HG03439 (cell line): ENCODE results near the gene HK2.
"Not testable (repeated sequence)": the region's sequence is repeated elsewhere in the genome, so short reads cannot be mapped to it uniquely, and the experiment has no call there.

Experiments
- ATAC-seq: cut with Tn5 transposase; IDR thresholded peaks from one replicate; pipeline ENCODE4 v1.9.1; 2021; ENCODE audit warnings: mild to moderate bottlenecking, moderate library complexity; ENCODE audit not compliant: unreplicated experiment

The HK2 gene

DNA sequence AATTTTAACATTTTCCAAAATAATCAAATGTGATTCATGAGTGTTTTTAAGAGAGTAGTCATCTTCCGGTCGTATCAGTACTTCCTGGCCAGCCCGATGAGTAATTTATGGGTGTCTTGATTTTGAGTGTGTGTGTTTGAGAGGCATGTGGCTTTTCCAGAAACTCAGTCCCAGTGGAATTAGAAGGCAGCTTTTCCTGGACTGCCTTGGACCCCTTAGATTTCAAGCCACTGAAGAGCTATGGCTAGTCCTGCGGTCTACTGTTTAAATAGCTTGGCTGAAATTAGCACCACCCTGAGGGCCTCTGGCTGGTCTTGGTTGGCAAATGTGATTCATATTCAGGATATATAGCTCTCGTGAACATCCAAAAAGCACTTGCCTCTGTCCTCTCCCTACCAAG lies 59.4 kb downstream of the HK2 start:
- no peak for ATAC-seq

DNA sequence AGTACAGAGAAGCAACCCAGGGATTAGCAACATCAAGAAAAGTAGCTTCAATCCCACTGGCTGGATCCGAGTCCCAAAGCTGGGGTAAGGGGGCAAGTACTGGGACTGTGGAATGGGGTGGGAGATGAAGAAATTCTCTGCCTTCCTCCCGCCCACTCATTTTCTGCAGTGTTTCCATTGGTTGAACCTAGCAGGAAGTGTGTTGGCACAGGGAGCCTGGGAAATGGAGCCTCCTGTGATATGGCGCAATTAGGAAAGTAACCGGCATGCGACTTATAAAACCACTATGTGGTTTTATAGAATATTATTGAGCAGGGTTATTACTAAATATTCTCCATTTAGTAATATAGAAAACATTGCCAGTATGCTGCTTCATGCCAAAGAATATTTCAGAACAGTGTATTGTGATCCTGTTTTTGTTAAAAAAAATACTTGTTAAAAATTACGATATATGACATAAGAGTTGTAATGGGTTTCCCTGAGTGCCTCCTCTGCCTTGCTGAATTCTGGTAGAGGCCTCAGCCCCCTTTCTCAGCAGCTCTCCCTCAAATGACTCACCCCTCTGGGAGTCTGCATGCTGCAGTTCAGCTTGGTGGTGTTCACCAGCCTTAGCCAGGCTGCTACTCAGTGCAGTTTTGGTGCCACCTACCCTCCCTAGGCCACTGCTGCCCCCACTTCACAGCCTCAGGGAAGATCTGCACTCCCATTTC lies 60.5 kb downstream of the HK2 start:
- ATAC-seq: no peak

DNA sequence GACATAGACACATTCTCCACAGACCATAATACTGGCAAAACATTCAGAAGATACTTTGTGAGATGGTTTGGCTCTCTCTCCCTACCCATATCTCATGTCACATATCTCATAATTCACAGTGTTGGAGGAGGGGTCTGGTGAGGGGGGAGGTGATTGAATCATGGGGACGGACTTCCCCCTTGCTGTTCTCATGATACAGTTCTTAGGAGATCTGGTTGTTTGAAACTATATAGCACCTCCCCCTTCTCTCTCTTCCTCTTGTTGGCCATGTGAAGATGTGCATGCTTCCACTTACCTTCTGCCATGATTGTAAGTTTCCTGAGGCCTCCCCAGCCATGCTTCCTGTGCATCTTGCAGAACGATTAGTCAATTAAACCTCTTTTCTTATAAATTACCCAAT lies 61.1 kb downstream of the HK2 start:
- no peak for ATAC-seq

DNA sequence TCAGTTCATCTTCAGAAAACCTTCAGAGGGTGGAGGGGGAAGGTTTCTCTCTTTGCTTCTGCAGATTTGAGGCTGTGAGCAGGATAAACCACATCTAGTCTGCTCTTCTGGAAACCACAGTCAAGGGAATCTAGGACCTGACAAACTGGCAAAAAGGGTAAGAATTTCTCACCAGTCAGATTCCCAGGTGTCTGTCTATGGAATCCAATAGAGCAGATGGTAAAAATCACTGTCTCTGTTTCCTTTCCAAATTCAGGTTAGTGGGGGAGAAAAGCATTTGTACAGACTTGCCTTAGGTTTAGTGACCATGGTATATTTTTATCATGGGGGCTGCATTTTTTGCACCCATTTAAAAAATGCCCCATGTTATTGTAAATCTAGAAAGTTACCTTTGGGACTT lies 62.3 kb downstream of the HK2 start:
- no peak for ATAC-seq

DNA sequence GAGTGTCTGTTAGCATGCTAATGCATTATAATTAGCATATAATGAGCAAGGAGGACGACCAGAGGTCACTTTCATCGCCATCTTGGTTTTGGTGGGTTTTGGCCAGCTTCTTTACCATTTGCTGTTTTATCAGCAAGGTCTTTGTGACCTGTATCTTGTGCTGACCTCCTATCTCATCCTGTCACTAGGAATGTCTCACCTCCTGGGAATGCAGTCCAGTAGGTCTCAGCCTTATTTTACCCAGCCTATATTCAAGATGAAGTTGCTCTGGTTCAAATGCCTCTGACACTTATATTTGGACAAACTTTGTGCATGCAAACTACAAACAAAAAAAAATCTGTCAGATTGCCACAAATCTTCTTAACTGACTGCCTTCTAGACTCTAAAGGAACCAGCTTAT lies 66.3 kb downstream of the HK2 start:
- not testable (repeated sequence) for ATAC-seq

DNA sequence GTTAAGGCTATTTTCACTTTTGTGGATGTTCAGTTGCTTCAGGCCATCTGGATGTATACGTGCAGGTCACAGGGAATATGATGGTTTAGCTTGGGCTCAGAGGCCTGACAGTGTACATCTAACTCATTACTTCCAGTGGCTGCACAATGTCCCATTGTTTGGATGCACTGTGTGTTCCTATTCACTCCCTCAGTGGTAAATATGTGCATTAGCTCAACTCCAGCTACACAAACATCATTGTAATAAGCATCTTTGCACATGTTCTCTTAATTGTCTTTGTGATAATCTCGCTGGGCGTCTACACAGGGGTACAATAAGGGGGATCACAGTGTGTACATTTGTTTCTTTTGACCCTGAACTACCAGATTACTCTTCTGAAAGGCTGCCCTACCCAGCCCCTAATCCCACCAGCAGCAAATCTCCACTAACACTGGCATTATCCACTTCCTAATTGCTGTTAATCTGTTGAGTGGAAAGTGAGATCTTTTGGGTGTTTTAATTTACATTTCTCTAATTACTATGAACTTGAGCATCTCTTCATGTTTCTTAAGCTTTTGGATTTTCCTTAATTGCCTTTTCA lies 68.4 kb downstream of the HK2 start:
- ATAC-seq: no peak

DNA sequence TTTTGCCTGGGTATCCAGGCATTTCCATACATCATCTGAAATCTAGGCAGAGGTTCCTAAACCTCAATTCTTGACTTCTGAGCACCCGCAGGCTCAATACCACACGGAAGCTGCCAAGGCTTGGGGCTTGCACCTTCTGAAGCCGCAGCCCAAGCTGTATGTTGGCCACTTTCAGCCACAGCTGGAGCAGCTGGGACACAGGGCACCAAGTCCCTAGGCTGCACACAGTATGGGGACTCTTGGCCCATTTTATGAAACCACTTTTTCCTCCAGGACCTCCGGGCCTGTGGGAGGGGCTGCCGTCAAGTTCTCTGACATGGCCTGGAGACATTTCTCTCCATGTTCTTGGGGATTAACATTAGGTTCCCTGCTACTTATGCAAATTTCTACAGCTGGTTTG lies 72.5 kb downstream of the HK2 start:
- ATAC-seq: no peak

DNA sequence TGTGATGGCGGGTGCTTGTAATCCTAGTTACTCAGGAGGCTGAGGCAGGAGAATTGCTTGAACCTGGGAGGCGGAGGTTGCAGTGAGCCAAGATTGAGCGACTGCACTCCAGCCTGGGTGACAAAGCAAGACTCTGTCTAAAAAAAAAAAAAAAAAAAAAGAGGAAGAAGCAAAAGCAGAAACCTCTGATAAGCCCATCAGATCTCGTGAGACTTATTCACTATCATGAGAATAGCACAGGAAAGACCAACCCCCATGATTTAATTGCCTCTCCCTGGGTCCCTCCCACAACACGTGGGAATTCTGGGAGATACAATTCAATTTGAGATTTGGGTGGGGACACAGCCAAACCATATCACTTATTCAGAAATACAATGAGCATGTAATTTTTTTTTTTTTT lies 73.6 kb downstream of the HK2 start:
- ATAC-seq: not testable (repeated sequence)

DNA sequence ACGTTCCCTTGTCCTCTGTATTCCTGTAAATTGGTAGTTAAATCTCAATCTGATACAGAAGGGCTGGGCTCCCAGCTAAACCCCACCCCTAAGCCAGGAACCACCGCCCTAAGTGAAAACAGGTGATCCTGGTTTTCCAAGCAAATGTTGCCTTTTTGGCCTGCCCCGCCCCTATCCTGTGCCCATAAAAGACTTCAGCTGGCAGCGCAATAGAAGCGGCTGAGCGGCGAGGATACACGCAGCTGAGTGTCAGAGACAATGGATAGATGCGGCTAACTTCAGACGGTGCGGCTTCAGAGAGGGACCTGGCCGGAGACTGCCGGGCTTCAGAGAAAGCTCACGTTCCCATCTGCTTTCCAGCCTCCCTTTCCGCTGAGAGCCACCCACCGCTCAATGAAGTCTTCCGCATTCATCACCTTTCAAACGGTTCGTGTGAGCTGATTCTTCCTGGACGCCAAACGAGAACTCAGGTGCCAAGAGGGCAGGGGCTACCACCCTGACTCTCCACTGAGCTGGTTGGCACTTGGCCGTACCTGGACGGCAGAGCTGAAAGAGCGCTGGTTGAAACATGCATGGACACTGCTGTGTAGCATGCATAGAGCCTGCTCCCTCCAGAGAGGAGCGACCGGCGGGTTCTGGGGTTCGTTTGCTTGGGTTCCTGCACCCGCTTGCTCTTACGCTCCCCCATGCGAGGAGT lies 75.0 kb downstream of the HK2 start:
- no peak for ATAC-seq

DNA sequence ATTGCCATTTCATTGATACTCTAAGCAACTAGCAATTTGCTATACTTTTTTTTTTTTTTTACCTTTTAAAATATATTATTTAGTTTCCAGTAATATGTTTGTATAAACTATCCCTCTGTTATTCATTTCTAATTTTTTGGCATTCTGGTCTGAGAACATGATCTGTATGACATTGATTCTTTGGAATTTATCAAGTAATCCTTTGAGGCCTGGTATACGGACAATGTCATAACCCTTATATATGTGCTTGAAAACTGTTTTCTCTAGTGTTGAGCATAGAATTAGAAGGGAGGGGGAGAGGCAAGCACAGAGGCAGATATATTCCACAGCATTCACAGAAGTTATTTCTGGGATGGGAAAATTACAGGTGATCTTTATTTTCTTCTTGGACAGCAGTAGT lies 76.3 kb downstream of the HK2 start:
- no peak for ATAC-seq

DNA sequence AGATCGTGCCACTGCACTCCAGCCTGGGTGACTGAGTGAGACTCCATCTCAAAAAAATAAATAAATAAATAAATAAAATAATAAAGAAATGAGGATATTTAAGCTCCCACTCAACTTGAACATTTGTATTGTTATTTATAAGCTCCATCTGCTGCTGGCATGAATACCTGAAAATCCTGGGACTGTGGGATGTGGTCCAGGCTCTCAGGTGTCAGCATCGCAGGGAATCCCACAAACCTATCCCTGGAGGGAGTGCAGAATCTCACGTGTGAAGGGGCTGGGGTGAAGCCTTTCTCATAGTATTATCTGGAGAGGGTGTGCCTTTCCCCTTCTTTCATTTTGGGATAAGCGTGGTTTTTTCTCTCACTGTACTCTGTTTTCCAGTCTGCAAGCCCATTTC lies 77.1 kb downstream of the HK2 start:
- ATAC-seq: no peak

DNA sequence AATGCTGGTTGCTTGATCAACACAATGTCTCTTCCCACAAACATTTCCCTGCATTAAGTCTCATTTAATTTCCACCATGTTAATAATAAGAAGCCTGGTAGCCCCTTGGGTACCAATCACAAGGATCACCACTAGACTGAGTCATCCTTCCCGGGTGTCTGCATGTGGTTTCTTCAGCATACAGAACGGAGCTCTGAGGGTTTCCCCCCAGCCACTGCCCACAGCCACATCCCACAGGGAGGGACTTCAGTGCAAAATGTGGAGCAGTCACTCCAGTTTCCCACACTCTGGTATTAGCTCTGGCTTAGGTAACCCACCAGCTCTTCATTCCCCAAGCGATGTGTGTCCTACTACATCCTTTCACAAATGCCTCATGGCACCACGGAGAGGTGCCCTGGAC lies 81.8 kb downstream of the HK2 start:
- no peak for ATAC-seq

DNA sequence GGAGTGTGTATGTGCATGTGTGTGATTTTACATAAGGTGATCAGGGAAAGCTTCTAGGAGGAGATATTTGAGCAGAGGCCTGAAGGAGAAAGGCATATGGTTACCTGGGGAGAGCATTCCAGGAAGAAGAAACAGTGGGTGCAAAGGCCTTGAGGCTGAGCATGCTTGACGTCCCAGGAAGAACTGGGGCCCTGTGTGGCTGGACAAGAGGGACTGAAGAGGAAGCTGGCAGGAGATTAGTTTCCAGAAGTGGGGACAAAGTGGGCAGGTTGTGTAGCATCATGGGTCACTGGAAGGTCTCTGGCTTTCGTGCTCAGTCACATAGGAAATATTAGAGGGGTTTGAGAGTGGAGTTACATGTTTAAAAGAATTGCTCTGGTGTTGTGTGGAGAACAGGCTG lies 82.5 kb downstream of the HK2 start:
- ATAC-seq: no peak

DNA sequence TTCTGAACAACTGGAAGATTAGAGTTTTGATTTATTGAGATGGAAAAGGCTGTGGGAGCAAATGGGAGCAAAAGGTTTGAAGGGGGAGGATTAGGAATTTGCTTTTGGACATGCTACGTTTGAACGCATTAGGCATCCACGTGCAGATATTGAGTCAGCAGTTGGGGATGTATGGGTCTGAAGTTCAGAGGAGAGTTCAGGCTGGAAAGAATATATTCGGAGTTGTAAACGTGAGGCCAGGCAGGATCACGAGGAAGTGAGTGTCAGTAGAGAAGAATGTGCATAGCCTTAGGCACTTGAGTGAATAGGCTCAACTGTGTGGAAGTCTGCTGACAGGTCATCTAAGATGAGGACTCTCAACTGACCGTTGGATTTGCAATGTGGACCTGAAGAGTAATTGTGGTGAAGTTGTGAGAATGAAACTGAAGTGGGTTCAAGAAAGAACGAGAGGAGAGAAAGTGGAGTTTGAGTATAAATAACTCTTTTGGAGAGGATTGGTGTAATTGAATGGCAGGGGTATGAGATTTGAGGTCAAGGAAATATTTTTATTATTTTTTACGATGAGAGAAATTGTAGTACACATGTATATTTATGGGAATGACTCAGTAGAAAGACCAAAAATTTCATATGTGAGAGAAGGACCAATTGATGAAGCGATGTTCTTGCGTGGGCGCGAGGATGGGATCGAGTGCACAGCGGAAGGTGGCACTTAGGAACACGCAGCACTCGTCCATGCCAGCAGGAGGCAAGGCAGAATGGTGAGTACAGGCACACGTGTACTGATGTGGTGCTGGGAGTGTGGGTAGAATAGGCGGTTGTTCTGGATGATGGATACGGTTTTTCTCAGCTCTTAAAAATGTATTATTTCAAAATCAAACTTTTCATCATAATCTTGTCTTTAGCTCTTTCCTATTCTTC lies 84.0 kb downstream of the HK2 start:
- ATAC-seq: no peak

DNA sequence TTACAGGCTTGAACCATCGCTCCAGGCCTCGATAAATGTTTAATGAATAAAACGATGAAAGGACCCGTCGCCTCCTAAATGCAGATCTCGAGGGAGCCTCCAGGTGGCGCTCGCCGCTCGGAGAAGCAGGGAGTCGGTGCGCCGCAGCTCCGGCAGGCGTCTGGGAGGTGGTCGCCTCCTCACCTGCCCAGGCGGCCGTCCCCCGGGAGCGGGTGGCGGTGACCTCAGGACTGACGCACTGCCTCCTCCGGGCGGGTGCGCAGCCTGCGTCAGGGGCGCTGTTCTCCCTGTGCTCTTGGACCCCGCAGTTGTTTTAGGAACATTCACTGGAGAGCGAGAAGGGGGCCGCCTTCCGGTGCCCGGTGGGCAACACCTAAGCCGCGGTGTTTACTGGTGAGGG lies 85.9 kb downstream of the HK2 start:
- ATAC-seq: no peak

DNA sequence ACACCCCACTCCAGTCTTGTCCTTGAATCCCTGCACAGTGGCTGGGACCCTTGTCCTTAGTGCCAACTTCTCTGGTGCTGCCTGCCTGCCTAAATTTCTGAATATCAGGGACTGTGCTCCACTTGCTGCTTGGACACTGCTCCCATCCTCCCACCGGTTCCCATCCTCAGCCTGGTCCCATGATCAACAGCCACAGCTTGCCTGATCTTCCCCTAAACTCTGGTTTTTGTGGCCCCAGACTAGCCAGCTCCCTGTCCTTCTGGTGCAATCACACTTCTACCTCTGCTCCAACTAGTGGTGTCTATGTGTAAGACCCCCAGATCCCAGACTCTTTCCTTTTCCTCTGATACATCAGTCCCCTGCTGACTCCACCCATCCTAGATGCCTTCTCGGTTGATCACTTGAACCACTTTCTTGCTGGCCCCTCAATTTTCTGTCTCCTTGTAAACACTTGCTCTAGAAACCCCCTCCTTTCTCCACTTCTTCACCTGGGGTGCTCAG lies 87.4 kb downstream of the HK2 start:
- ATAC-seq: no peak

DNA sequence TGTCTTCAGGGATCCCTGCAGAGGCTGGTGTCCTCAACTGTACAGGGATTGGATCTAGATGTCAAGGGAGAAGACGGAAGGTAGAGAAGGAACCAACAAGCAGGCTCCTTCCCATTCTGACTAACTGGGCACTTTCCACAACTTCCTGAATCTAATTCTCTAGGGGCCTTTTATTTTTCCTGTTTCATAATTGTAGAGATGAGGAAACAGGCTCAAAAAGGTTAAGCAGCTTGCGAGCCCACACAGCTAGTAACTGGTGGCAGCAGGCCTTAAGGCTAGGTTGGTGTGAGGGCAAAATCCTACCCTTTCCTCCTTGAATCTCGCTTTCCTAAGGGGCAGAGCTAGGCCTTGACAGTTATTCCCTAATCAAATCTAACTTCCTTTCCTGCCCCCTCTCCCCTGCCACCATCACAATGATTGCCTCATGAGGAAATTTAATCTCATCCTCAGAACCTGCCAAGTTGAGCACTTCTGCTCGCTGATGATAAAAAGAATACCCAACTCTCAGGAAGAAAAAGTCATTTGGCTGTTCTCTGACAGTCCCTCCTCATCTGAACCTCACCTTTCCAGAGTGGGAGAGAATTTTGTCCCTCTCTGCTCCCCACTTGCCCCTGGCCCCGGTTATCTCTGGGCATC lies 88.8 kb downstream of the HK2 start:
- no peak for ATAC-seq

DNA sequence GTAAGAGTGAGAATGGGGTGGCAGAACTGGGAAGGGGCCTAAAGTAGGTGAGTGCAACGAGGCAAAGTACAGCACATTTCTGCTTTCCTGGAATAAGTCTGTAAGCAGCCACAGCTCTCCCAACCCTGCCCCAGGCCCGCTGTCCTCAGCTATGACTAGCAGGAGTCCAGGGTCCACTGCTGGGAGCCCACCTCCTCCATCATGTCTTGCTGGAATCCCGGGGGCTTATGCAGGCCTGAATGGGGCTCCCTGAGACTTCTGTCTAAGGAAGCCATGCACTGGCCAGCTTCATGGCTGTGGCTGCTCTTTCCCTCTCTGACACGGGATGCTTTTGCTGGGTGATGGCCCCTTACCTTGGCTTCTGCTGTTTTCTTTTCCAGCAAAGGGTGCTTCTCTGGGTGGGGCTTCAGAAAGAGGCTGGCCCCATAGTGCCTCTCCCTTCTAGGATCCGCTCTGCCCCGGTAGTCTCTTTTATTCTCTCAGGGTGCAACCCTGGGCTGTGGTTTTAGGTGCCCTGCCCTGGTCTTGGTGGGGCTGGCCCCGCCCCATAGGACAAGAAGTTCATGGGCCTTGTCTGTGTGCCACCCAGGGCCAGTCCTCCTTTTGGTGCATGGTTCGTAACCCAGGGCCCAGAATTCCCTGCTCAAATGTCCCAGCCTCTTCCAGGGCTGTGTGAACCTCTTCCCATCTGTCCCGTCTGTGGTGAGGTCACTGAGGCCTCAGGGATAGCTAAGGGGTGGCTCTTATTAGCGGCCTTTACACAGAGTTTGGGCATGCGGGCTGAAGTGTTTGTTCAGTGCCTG lies 90.7 kb downstream of the HK2 start:
- no peak for ATAC-seq

DNA sequence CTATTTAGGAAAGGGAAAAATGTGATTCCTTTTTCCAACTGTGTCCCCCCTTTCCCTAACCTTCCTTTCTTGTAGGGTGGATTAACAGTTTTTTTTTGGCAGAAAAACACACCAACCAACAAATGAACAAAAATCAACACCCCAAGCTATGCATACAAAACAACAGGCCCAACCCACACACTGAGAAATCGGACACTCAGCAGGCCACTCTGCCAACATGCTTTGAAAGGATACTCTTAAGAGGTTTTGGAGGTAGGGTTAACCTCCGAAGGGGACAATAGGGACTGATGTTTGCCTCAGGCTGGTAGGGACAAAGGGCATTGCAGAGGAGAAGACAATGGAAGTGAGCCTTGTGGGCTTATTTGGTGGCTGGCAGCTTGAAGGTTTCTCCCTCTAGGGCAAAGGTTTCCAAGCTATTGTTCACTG lies 91.4 kb downstream of the HK2 start:
- no peak for ATAC-seq

DNA sequence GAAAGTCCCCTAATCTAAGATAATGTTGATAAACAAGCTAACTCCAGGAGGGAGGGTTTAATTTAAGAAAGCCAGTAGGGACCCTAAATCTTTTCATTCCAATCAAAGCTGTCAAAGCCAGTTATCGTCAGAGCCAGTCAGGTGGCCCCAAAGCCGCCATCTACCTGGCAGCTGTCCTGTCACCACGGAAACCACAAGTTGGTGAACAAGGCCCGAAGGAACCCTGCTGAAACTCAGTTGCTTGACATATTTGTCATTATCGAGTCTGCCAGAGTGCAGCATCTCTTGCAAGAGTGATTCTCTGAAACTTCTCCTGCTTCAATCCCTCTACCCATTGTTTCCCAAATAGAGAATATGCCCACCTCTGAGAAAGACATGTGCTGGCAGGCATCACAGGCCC lies 93.7 kb downstream of the HK2 start:
- ATAC-seq: no peak
